SK-N-SH (cell line): ENCODE measurements around the gene LGALS9C. TPM values are rescaled to one million over a fixed set of nuclear protein-coding genes. Genes with fewer than 3 reads are reported as not detected.
"Not testable (repeated sequence)": the region's sequence is repeated elsewhere in the genome, so short reads cannot be mapped to it uniquely, and the experiment has no call there.

ENCODE experiments used
- CTCF ChIA-PET: fragments of 300-600, 350-600 bp; formaldehyde crosslinking; extraction: SDS; loops from one replicate; lab custom pipeline; 2021; lab: Yijun Ruan, JAX
- POLR2A ChIA-PET: fragments of 350-600 bp; sonication (Branson Sonifier 250); formaldehyde crosslinking; extraction: SDS; loops from one replicate; lab custom pipeline; 2020; ENCODE audit warnings: antibody characterized with exemption, inconsistent platforms; lab: Yijun Ruan, JAX
- DNase-seq: peaks from one replicate; pipeline ENCODE4 v3.0.0; 2012
- H2AFZ ChIP-seq: fragments of 200-600 bp; sonication (generic); 2 replicates; pipeline ENCODE4 v1.8.1; 2016; ENCODE audit warnings: antibody characterized with exemption, mild to moderate bottlenecking, low read depth
- H3F3A ChIP-seq: fragments of 200-600 bp; sonication (generic); replicated peaks from 2 replicates; pipeline ENCODE3; 2016; ENCODE audit warnings: antibody characterized with exemption, mild to moderate bottlenecking; ENCODE audit not compliant: insufficient read depth
- H3K27ac ChIP-seq, 2 experiments: fragments of 200-500 bp in 1 of 2; fragments of 200-600 bp in 1 of 2; sonication (Bioruptor generic) in 1 of 2; sonication (generic), shearing (Covaris generic) in 1 of 2; 2 replicates each; pipeline versions ENCODE4 v1.5.1 to v1.6.1; 2014 to 2016; ENCODE audit warnings: low read depth in 2 of 2, inconsistent platforms in 1 of 2, low read length in 1 of 2, mild to moderate bottlenecking in 1 of 2, mixed read lengths in 1 of 2
- H3K27me3 ChIP-seq: fragments of 200-600 bp; sonication (generic), shearing (Covaris generic); 2 replicates; pipeline ENCODE4 v1.6.1; 2016; ENCODE audit warnings: mixed run types; ENCODE audit not compliant: insufficient read depth
- H3K36me3 ChIP-seq, 2 experiments: fragments of 200-500 bp in 1 of 2; fragments of 200-600 bp in 1 of 2; sonication (Bioruptor generic) in 1 of 2; sonication (generic) in 1 of 2; replicated peaks in 1 of 2; 2 replicates each; pipeline versions ENCODE3 to v1.5.1; 2014 to 2016; ENCODE audit warnings: low read length in 1 of 2, mild to moderate bottlenecking in 1 of 2; ENCODE audit not compliant: insufficient read depth in 2 of 2, control insufficient read depth in 1 of 2
- H3K4me1 ChIP-seq, 2 experiments: fragments of 200-500 bp in 1 of 2; fragments of 200-600 bp in 1 of 2; sonication (Bioruptor generic) in 1 of 2; sonication (generic), shearing (Covaris generic) in 1 of 2; 2 replicates each; pipeline versions ENCODE4 v1.5.1 to v1.6.1; 2014 to 2016; ENCODE audit warnings: low read depth in 1 of 2, low read length in 1 of 2, mixed run types in 1 of 2; ENCODE audit not compliant: insufficient read depth in 2 of 2, control insufficient read depth in 1 of 2
- H3K4me2 ChIP-seq: fragments of 200-600 bp; sonication (generic), shearing (Covaris generic); 2 replicates; pipeline ENCODE4 v1.6.1; 2017; ENCODE audit warnings: mixed run types
- H3K4me3 ChIP-seq, 2 experiments: fragments of 200-500 bp in 1 of 2; fragments of 200-600 bp in 1 of 2; sonication (Bioruptor generic) in 1 of 2; sonication (generic), shearing (Covaris generic) in 1 of 2; 2 replicates each; pipeline versions ENCODE4 v1.5.1 to v1.8.1; 2014 to 2016; ENCODE audit warnings: low read depth in 2 of 2, inconsistent platforms in 1 of 2, low read length in 1 of 2, mild to moderate bottlenecking in 1 of 2, mixed read lengths in 1 of 2, moderate library complexity in 1 of 2
- H3K79me2 ChIP-seq: fragments of 200-600 bp; sonication (generic); 2 replicates; pipeline ENCODE4 v1.8.1; 2017; ENCODE audit warnings: mild to moderate bottlenecking; ENCODE audit not compliant: insufficient read depth
- H3K9ac ChIP-seq: fragments of 200-600 bp; sonication (generic); 2 replicates; pipeline ENCODE4 v1.6.1; 2017; ENCODE audit warnings: mixed run types
- H3K9me2 ChIP-seq: fragments of 200-600 bp; sonication (generic); 2 replicates; pipeline ENCODE4 v1.6.1; 2017; ENCODE audit warnings: mixed run types
- H3K9me3 ChIP-seq: fragments of 200-600 bp; sonication (generic); 2 replicates; pipeline ENCODE4 v1.6.1; 2017; ENCODE audit warnings: mixed run types, mild to moderate bottlenecking, moderate library complexity
- H4K20me1 ChIP-seq: fragments of 200-600 bp; sonication (generic); 2 replicates; pipeline ENCODE4 v1.6.1; 2017; ENCODE audit warnings: mild to moderate bottlenecking, mixed run types; ENCODE audit not compliant: insufficient read depth
- WGBS: methylation state at CpG from one replicate; pipeline ENCODE4 v1.1.6; 2017; ENCODE audit warnings: low lambda C conversion rate; 5-methylcytosine and 5-hydroxymethylcytosine counted together
- polyA plus RNA-seq, 3 experiments: library from polyadenylated mRNA; depleted of rRNA; stranded (reverse); fragments of >200 nt; gene quantifications; 2 replicates each; pipeline ENCODE4 v1.2.3, GENCODE V29; 2012

Gene LGALS9C
- polyA plus RNA-seq, 1 of the 3 experiments (the other 2 are of a cell fraction): not detected

- H3K4me1 ChIP-seq, H3F3A ChIP-seq, H3K4me3 ChIP-seq, H3K4me2 ChIP-seq, H3K79me2 ChIP-seq, H3K9me2 ChIP-seq, DNase-seq, H2AFZ ChIP-seq, H3K36me3 ChIP-seq, H4K20me1 ChIP-seq, H3K27ac ChIP-seq, H3K9me3 ChIP-seq, H3K9ac ChIP-seq, H3K27me3 ChIP-seq, CTCF ChIA-PET, POLR2A ChIA-PET: not testable (repeated sequence)
- 11% methylated on average over 2 of the region's 6 CpGs for WGBS
Observed at GRCh38 chr17:18466250-18466983, 10.2 kb upstream of the LGALS9C start.

DNA sequence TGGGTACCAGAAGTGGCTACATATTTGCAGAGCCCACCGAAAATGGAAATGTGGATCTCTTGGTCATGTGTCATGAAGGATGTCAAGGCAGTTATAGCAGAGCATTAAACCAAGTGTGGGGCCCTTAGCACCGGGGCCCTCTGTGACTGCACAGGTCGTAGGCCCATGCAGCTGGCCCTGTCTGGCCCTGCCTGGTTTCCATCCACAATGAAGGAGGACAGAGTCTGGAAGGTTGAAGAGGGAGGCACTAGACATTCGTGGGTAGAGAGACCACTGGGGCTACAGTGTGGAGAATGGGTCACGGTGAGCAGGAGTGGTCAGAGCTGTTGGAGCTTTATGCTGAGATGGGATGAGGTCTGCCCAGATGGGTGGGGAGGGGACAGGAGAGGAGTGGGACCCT, 9.6 kb upstream of the LGALS9C start:
- H3K79me2 ChIP-seq, H3F3A ChIP-seq, H3K4me3 ChIP-seq, H3K27ac ChIP-seq, H3K9me2 ChIP-seq, H2AFZ ChIP-seq, H3K4me2 ChIP-seq, H3K4me1 ChIP-seq, H3K36me3 ChIP-seq, POLR2A ChIA-PET, H4K20me1 ChIP-seq, H3K9me3 ChIP-seq, DNase-seq, CTCF ChIA-PET, H3K9ac ChIP-seq, H3K27me3 ChIP-seq: not testable (repeated sequence)
- WGBS: 0% methylated on average over 1 of the region's 5 CpGs

- H3K27me3 ChIP-seq, POLR2A ChIA-PET, H3K4me1 ChIP-seq, H3K9me2 ChIP-seq, CTCF ChIA-PET, H3F3A ChIP-seq, H3K9ac ChIP-seq, H3K4me3 ChIP-seq, H3K9me3 ChIP-seq, H3K27ac ChIP-seq, H4K20me1 ChIP-seq, H3K36me3 ChIP-seq, H3K79me2 ChIP-seq, H2AFZ ChIP-seq, DNase-seq, H3K4me2 ChIP-seq: not testable (repeated sequence)
- no CpG with 5 or more reads among the region's 10 CpGs for WGBS
Observed at GRCh38 chr17:18468472-18469171, 8.0 kb upstream of the LGALS9C start.

GRCh38 chr17:18469837-18470236, 6.8 kb upstream of the LGALS9C start:
- H3K9me2 ChIP-seq: not testable (repeated sequence)
- WGBS: 38% methylated on average over 2 of the region's 2 CpGs

DNA sequence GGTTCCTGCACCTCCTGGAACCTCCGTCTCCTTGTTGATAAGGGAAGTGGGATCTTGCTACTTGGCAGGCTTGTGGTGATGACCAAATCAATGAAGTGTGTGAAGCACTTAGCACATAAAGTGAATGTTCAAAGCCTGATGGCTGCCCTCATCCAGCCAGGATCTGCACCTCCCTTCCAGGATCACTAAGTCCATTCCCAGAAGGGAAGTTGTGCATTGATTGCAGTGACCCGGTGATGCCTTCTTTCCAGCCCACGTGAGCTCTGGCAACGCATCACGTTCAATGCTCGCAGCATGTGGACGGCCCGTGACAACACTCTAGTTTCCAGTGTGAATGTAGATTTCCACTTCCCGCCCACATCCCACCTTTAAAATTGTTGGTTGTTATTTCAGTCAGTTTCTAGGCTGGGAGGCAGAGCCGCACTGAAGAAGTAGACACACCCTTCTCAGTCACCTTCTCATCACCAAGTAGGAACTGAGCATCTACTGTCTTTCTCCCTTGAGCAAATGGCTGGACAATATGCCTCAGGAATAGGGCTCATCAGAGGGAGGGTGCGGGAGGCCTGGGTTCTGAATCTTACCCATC, 6.2 kb upstream of the LGALS9C start:
- H3K4me2 ChIP-seq, H3K27me3 ChIP-seq, CTCF ChIA-PET, H3F3A ChIP-seq, H4K20me1 ChIP-seq, H3K36me3 ChIP-seq, H3K27ac ChIP-seq, POLR2A ChIA-PET, H3K9me2 ChIP-seq, H3K79me2 ChIP-seq, H2AFZ ChIP-seq, H3K4me3 ChIP-seq, H3K9ac ChIP-seq, DNase-seq, H3K4me1 ChIP-seq, H3K9me3 ChIP-seq: not testable (repeated sequence)
- 67% methylated on average over 1 of the region's 11 CpGs for WGBS

More at GRCh38 chr17:18469837-18470236, 6.8 kb upstream of the LGALS9C start:
- H3K36me3 ChIP-seq, H2AFZ ChIP-seq, DNase-seq, H4K20me1 ChIP-seq, H3K9me3 ChIP-seq, CTCF ChIA-PET, H3K4me1 ChIP-seq, H3K9ac ChIP-seq, H3K27ac ChIP-seq, H3K4me3 ChIP-seq, H3K79me2 ChIP-seq, H3K27me3 ChIP-seq, H3F3A ChIP-seq, H3K4me2 ChIP-seq, POLR2A ChIA-PET: not testable (repeated sequence)

DNA sequence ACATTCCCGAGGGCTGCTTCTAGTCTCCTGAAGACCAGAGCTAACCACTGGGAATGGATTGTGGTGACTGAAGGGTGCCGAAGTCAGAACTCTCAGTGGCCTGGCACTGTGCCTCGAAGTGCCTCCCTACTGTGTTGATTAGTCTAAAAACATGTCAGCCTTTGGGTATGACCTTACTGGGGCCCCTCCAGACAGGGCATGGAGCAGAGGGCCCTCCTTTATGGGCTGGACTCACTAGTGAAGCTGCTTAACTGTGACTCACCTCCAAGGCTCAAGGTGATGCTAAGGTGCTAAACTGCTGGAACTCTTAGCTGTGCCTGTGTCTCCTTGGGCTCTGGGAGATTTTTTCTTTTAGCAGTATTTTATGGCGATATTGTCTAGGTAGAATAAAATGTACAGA, 2.6 kb upstream of the LGALS9C start:
- H3K9me3 ChIP-seq, H3K4me1 ChIP-seq, H3K79me2 ChIP-seq, H3K27ac ChIP-seq, H3F3A ChIP-seq, H3K4me3 ChIP-seq, DNase-seq, H2AFZ ChIP-seq, CTCF ChIA-PET, H3K9me2 ChIP-seq, H3K36me3 ChIP-seq, POLR2A ChIA-PET, H3K9ac ChIP-seq, H3K27me3 ChIP-seq, H4K20me1 ChIP-seq, H3K4me2 ChIP-seq: not testable (repeated sequence)
- 85% methylated on average over 2 of the region's 4 CpGs for WGBS
